Activated CD4-positive, alpha-beta T cell treated with anti-CD3 and anti-CD28 coated beads, Interleukin-2, Interleukin-4, amounts not matched to agents 100 ng/mL and 50 ng/mL, durations not matched to agents 16 hours and 8 hours (primary cell): ENCODE data around the gene LAMA1.

ENCODE experiments used
- DNase-seq: peaks from one replicate; pipeline ENCODE4 v3.0.0-alpha.2; 2020; ENCODE audit warnings: low spot score

Gene LAMA1

GRCh38 chr18:7047336-7047735 lies 70.3 kb downstream of the LAMA1 start:
- DNase-seq = no peak

- no peak for DNase-seq
Measured at GRCh38 chr18:7038330-7038851, 79.2 kb downstream of the LAMA1 start.

GRCh38 chr18:7037470-7037869 lies 80.1 kb downstream of the LAMA1 start:
- DNase-seq = no peak

GRCh38 chr18:7035807-7036206 lies 81.8 kb downstream of the LAMA1 start:
- no peak for DNase-seq

GRCh38 chr18:7034924-7035323 lies 82.7 kb downstream of the LAMA1 start:
- DNase-seq = no peak

- DNase-seq = no peak
Measured at GRCh38 chr18:7032537-7032936, 85.1 kb downstream of the LAMA1 start.

GRCh38 chr18:7028625-7029024 lies 89.0 kb downstream of the LAMA1 start:
- no peak for DNase-seq

GRCh38 chr18:7025194-7025593 lies 92.4 kb downstream of the LAMA1 start:
- DNase-seq = no peak

- no peak for DNase-seq
Measured at GRCh38 chr18:7023581-7023980, 94.0 kb downstream of the LAMA1 start.

- DNase-seq = no peak
Measured at GRCh38 chr18:7023063-7023580, 94.5 kb downstream of the LAMA1 start.

- DNase-seq = no peak
Measured at GRCh38 chr18:7021994-7022840, 95.4 kb downstream of the LAMA1 start.

GRCh38 chr18:7020995-7021777 lies 96.4 kb downstream of the LAMA1 start:
- DNase-seq = no peak

GRCh38 chr18:7017013-7017412 lies 100.6 kb downstream of the LAMA1 start:
- no peak for DNase-seq

- DNase-seq = no peak
Measured at GRCh38 chr18:7011142-7011541, 106.5 kb downstream of the LAMA1 start.

- DNase-seq = no peak
Measured at GRCh38 chr18:7004009-7004408, 113.6 kb downstream of the LAMA1 start.

GRCh38 chr18:7002107-7002506 lies 115.5 kb downstream of the LAMA1 start:
- no peak for DNase-seq

GRCh38 chr18:7000484-7001096 lies 117.0 kb downstream of the LAMA1 start:
- no peak for DNase-seq

- DNase-seq = no peak
Measured at GRCh38 chr18:6997808-6998207, 119.8 kb downstream of the LAMA1 start.

GRCh38 chr18:6994771-6995430 lies 122.7 kb downstream of the LAMA1 start:
- no peak for DNase-seq

- DNase-seq = no peak
Measured at GRCh38 chr18:6994056-6994770, 123.4 kb downstream of the LAMA1 start.

- no peak for DNase-seq
Measured at GRCh38 chr18:6992761-6993160, 124.8 kb downstream of the LAMA1 start.
